Liver (tissue), 9 donors: ENCODE measurements around the gene TTLL3. TPM values are rescaled to one million over a fixed set of nuclear protein-coding genes. Genes with fewer than 3 reads are reported as not detected.
A peak's percentile ranks its signal among the peaks of the same experiment; 100 is the strongest.

Experiments
- DNase-seq: peaks from one replicate; pipeline ENCODE4 v3.0.0-alpha.2; 2017; ENCODE audit warnings: low spot score
- H3K27ac ChIP-seq, 2 donors: one replicate each; pipeline ENCODE4 v1.7.0; 2013; ENCODE audit warnings: inconsistent platforms in 2 of 2, low read length in 2 of 2, control low read depth in 1 of 2, low read depth in 1 of 2, mild to moderate bottlenecking in 1 of 2
- H3K27me3 ChIP-seq, 4 donors: one replicate each; pipeline versions ENCODE4 v1.6.1 to v1.7.0; 2013; ENCODE audit warnings: low read length in 3 of 4, inconsistent platforms in 1 of 4, mild to moderate bottlenecking in 1 of 4, moderate library complexity in 1 of 4; ENCODE audit not compliant: control insufficient read depth in 4 of 4, insufficient read depth in 4 of 4
- H3K36me3 ChIP-seq, 4 donors: one replicate each; pipeline versions ENCODE4 v1.6.1 to v1.7.0; 2013; ENCODE audit warnings: low read length in 3 of 4, mild to moderate bottlenecking in 3 of 4, low read depth in 1 of 4, moderate library complexity in 1 of 4; ENCODE audit not compliant: control insufficient read depth in 4 of 4, insufficient read depth in 3 of 4
- H3K4me1 ChIP-seq, 4 donors: one replicate each; pipeline versions ENCODE4 v1.6.1 to v1.7.0; 2013; ENCODE audit warnings: low read length in 3 of 4, mild to moderate bottlenecking in 3 of 4, moderate library complexity in 1 of 4; ENCODE audit not compliant: control insufficient read depth in 4 of 4, insufficient read depth in 4 of 4
- H3K4me3 ChIP-seq, 3 donors: one replicate each; pipeline versions ENCODE4 v1.6.1 to v1.7.0; 2013; ENCODE audit warnings: low read length in 3 of 3, control low read depth in 1 of 3, low read depth in 1 of 3, mild to moderate bottlenecking in 1 of 3
- H3K9ac ChIP-seq, 2 donors: one replicate each; pipeline ENCODE4 v1.7.0; 2013; ENCODE audit warnings: low read length in 2 of 2, mild to moderate bottlenecking in 2 of 2, moderate library complexity in 2 of 2, control low read depth in 1 of 2, low read depth in 1 of 2
- H3K9me3 ChIP-seq, 4 donors: one replicate each; pipeline versions ENCODE4 v1.6.1 to v1.7.0; 2013; ENCODE audit warnings: low read length in 3 of 4; ENCODE audit not compliant: control insufficient read depth in 4 of 4
- ATF3 ChIP-seq: IDR thresholded peaks from 2 replicates; pipeline ENCODE4 v1.6.1; 2016; ENCODE audit warnings: antibody characterized with exemption
- EGR1 ChIP-seq, 2 donors: IDR thresholded peaks; 2 replicates each; pipeline ENCODE4 v1.6.1; 2016 to 2018; ENCODE audit warnings: antibody characterized with exemption in 2 of 2, low read depth in 2 of 2
- FOXA1 ChIP-seq: IDR thresholded peaks from 2 replicates; pipeline ENCODE4 v1.6.1; 2016; ENCODE audit warnings: antibody characterized with exemption
- FOXA2 ChIP-seq: IDR thresholded peaks from 2 replicates; pipeline ENCODE4 v1.6.1; 2016; ENCODE audit warnings: antibody characterized with exemption
- GABPA ChIP-seq, 2 donors: IDR thresholded peaks in 1 of 2; conservative IDR thresholded peaks in 1 of 2; 2 replicates each; pipeline ENCODE4 v1.6.1; 2016; ENCODE audit warnings: antibody characterized with exemption in 2 of 2, mild to moderate bottlenecking in 1 of 2, moderate library complexity in 1 of 2
- HNF4A ChIP-seq, 2 donors: conservative IDR thresholded peaks; 2 replicates each; pipeline ENCODE4 v1.6.1; 2016; ENCODE audit warnings: antibody characterized with exemption in 2 of 2, mild to moderate bottlenecking in 2 of 2
- JUND ChIP-seq, 2 donors: IDR thresholded peaks; 2 replicates each; pipeline ENCODE4 v1.6.1; 2016; ENCODE audit warnings: antibody characterized with exemption in 2 of 2
- NR2F2 ChIP-seq: IDR thresholded peaks from 2 replicates; pipeline ENCODE4 v1.6.1; 2016; ENCODE audit warnings: antibody characterized with exemption
- RAD21 ChIP-seq, 2 donors: IDR thresholded peaks; 2 replicates each; pipeline ENCODE4 v1.6.1; 2016; ENCODE audit warnings: antibody characterized with exemption in 2 of 2, mild to moderate bottlenecking in 2 of 2
- REST ChIP-seq: IDR thresholded peaks from 2 replicates; pipeline ENCODE4 v1.6.1; 2016; ENCODE audit warnings: antibody characterized with exemption, mild to moderate bottlenecking
- SP1 ChIP-seq: IDR thresholded peaks from 2 replicates; pipeline ENCODE4 v1.6.1; 2018; ENCODE audit warnings: antibody characterized with exemption, mild to moderate bottlenecking
- TAF1 ChIP-seq: conservative IDR thresholded peaks from 2 replicates; pipeline ENCODE4 v1.6.1; 2016; ENCODE audit warnings: antibody characterized with exemption, mild to moderate bottlenecking
- YY1 ChIP-seq: IDR thresholded peaks from 2 replicates; pipeline ENCODE4 v1.6.1; 2016; ENCODE audit warnings: antibody characterized with exemption, mild to moderate bottlenecking
- WGBS: extraction: QIAGEN DNeasy Blood & Tissue Kit; methylation state at CpG from one replicate; pipeline ENCODE4 v1.1.7; 2013; 5-methylcytosine and 5-hydroxymethylcytosine counted together
- polyA plus RNA-seq, 2 donors: library from polyadenylated mRNA; stranded (reverse) in 1 of 2; unstranded in 1 of 2; fragments of 200-250 nt in 1 of 2; fragments of >200 nt in 1 of 2; fragmentation: Nextera tagmentation in 1 of 2; extraction: Ambion mirVana in 1 of 2; gene quantifications; one replicate each; pipeline versions ENCODE4 v1.2.1 to v1.2.3, GENCODE V29; 2013 to 2015
- total RNA-seq, 2 donors: library from RNA; depleted of rRNA; stranded (reverse); fragments of >200 nt; gene quantifications; one replicate each; pipeline ENCODE4 v1.2.3, GENCODE V29; 2014
- TF ChIP-seq, protein P1 (sequence below): IDR thresholded peaks from 2 replicates; pipeline ENCODE4 v1.6.1; 2016; ENCODE audit warnings: antibody characterized with exemption
- TF ChIP-seq, protein P2 (sequence below): fragments of 150-350 bp; IDR thresholded peaks from 2 replicates; pipeline ENCODE4 v1.5.1; 2017; ENCODE audit warnings: improper control_type of control experiment, low read depth, low read length; ENCODE audit not compliant: missing input control
- donor health status: healthy.
- donor health status: healthy.
- donor health status: healthy.
- donor health status: healthy.
- donor health status: healthy.

The TTLL3 gene
- total and polyA plus RNA-seq, 4 donors, result 2.8 to 19.6 (median 6.5) TPM

GRCh38 chr3:9820543-9820942 lies 10.5 kb downstream of the TTLL3 start:
- Histone ChIP-seq H3K9me3 (no peaks in the 10 kb centered on the region), H3K4me1 (no peaks in the 10 kb centered on the region), H3K27me3 (no peaks in the 10 kb centered on the region), H3K27ac (no peak overlapping the region), H3K36me3 (no peaks in the 10 kb centered on the region), H3K9ac (no peak overlapping the region), H3K4me3 (no peak overlapping the region)
- TF ChIP-seq FOXA1, result no peak
- TF ChIP-seq REST, result no peak
- TF ChIP-seq NR2F2, result no peak
- TF ChIP-seq SP1, result no peak
- TF ChIP-seq RAD21 (IDR thresholded peaks at IDR 0.05), result no peak
- no peak for TF ChIP-seq HNF4A (conservative IDR thresholded peaks at IDR 0.05)
- TF ChIP-seq, protein P1, sequence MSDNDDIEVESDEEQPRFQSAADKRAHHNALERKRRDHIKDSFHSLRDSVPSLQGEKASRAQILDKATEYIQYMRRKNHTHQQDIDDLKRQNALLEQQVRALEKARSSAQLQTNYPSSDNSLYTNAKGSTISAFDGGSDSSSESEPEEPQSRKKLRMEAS, result no peak
- no peak for TF ChIP-seq JUND (IDR thresholded peaks at IDR 0.05)
- no peak for TF ChIP-seq YY1
- no peak for TF ChIP-seq FOXA2
- TF ChIP-seq TAF1, result no peak
- TF ChIP-seq EGR1 (IDR thresholded peaks at IDR 0.05; ENCODE audit: low read depth in 2 of 2), result no peak
- TF ChIP-seq ATF3, result no peak
- TF ChIP-seq GABPA (IDR thresholded peaks at IDR 0.05 in 1 of 2, conservative IDR thresholded peaks at IDR 0.05 in 1 of 2), result no peak
- 94% methylated on average over 12 of the region's 12 CpGs for WGBS
- DNase-seq, result no peak

DNA sequence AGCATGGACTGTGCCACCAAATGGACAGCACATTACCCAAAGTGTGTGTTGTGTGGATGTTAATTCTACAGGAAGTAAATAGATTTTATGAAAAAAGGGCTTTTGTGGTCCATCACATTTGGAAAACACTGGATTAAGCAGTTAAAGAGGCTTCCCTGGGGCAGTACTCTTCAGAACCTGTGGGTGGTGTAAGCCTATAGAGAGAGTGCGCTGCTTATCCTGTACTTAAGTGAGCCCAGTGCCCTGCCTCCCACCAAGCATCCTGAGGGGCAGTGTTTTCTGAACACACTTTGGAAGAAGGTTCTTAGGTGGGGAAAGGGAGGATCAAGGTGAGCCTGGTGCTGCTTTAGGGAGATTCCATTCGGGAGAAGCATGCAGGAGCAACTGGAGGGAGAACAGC lies 10.9 kb downstream of the TTLL3 start:
- Histone ChIP-seq H3K4me1 (no peaks in the 10 kb centered on the region), H3K27me3 (no peaks in the 10 kb centered on the region), H3K9me3 (no peaks in the 10 kb centered on the region), H3K9ac (no peak overlapping the region), H3K36me3 (no peaks in the 10 kb centered on the region), H3K4me3 (no peak overlapping the region), H3K27ac (no peak overlapping the region)
- WGBS, result 80% methylated on average over 2 of the region's 2 CpGs
- no peak for DNase-seq
- TF ChIP-seq JUND (IDR thresholded peaks at IDR 0.05) (no peak), FOXA2 (no peak), RAD21 (IDR thresholded peaks at IDR 0.05) (peak; percentile 36 to 42), SP1 (no peak)
- TF ChIP-seq, protein P2, sequence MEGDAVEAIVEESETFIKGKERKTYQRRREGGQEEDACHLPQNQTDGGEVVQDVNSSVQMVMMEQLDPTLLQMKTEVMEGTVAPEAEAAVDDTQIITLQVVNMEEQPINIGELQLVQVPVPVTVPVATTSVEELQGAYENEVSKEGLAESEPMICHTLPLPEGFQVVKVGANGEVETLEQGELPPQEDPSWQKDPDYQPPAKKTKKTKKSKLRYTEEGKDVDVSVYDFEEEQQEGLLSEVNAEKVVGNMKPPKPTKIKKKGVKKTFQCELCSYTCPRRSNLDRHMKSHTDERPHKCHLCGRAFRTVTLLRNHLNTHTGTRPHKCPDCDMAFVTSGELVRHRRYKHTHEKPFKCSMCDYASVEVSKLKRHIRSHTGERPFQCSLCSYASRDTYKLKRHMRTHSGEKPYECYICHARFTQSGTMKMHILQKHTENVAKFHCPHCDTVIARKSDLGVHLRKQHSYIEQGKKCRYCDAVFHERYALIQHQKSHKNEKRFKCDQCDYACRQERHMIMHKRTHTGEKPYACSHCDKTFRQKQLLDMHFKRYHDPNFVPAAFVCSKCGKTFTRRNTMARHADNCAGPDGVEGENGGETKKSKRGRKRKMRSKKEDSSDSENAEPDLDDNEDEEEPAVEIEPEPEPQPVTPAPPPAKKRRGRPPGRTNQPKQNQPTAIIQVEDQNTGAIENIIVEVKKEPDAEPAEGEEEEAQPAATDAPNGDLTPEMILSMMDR, result peak; percentile 33
